ENCODE results near the gene PADI3. TPM values are rescaled to one million over a fixed set of nuclear protein-coding genes. Genes with fewer than 3 reads are reported as not detected.

Gene PADI3
- total RNA-seq, 4 donors from 2014 or later = 2.4 to 11.2 (median 2.7) TPM; not detected in 1

GRCh38 chr1:17222557-17222956 lies 26.3 kb upstream of the PADI3 start:
- TF ChIP-seq POLR2AphosphoS5 (IDR thresholded peaks at IDR 0.05) (no peak), EP300 (IDR thresholded peaks at IDR 0.05) (no peak), POLR2A (IDR thresholded peaks at IDR 0.05) (no peak)
- TF ChIP-seq, protein P1, sequence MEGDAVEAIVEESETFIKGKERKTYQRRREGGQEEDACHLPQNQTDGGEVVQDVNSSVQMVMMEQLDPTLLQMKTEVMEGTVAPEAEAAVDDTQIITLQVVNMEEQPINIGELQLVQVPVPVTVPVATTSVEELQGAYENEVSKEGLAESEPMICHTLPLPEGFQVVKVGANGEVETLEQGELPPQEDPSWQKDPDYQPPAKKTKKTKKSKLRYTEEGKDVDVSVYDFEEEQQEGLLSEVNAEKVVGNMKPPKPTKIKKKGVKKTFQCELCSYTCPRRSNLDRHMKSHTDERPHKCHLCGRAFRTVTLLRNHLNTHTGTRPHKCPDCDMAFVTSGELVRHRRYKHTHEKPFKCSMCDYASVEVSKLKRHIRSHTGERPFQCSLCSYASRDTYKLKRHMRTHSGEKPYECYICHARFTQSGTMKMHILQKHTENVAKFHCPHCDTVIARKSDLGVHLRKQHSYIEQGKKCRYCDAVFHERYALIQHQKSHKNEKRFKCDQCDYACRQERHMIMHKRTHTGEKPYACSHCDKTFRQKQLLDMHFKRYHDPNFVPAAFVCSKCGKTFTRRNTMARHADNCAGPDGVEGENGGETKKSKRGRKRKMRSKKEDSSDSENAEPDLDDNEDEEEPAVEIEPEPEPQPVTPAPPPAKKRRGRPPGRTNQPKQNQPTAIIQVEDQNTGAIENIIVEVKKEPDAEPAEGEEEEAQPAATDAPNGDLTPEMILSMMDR (IDR thresholded peaks at IDR 0.05) = no peak
- H3K27me3 ChIP-seq = peaks cover 43% of the 10 kb centered on the region
- no peaks in the 10 kb centered on the region for H3K9me3 ChIP-seq
- H3K27ac ChIP-seq = no peak overlapping the region
- H3K36me3 ChIP-seq = no peaks in the 10 kb centered on the region
- WGBS = 89% methylated on average over 14 of the region's 14 CpGs
- no peak overlapping the region for H3K4me3 ChIP-seq
- no peak for DNase-seq (ENCODE audit: low spot score in 2 of 2)
- H3K4me1 ChIP-seq = no peaks in the 10 kb centered on the region

DNA sequence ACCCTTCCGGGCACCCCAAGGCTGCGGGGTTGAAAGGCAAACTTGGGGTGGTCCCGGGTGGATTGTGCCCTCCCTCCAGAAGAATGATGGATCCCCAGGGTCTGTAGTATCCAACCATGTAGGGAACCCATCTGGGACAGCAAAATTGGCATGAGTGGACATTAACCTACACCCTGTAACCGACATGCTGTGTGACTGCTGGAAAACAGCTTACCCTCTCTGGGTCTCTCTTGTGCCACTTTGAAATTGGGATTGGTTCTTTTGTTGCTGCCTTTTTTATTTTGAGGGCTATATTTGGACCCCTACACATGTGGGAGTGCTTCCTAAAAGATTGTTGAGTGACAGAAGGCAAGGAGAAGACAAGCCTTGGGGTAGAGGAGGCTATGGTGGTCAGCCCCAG lies 24.5 kb upstream of the PADI3 start:
- Histone ChIP-seq H3K9me3 (no peaks in the 10 kb centered on the region), H3K4me1 (peaks cover 5% of the 10 kb centered on the region), H3K4me3 (no peak overlapping the region), H3K27me3 (peaks cover 31% of the 10 kb centered on the region), H3K36me3 (no peaks in the 10 kb centered on the region), H3K27ac (no peak overlapping the region)
- TF ChIP-seq, protein P1 (IDR thresholded peaks at IDR 0.05) = no peak
- TF ChIP-seq EP300 (IDR thresholded peaks at IDR 0.05) (no peak), POLR2A (IDR thresholded peaks at IDR 0.05) (no peak)
- no peak for DNase-seq (ENCODE audit: low spot score in 2 of 2)
- WGBS = 91% methylated on average over 4 of the region's 4 CpGs

DNA sequence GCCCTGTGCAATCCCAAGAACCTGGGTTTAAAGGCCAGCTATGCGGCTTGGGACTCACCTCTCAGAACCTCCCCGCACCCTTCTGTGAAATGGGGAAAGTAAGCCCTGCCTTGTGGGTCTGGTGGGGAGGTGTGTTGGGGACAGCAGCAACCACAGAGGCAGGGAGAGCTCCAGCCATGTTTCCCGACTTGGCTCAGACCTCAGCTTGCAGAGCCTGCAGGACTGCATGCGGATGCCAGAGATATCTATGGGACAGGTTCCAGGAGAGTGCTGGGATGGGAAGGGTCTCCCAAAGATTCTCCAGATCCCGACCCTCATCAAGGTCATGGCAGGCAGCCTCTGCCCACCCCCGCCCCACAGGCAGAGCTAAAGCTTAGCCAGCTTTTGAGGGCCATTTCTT lies 23.8 kb upstream of the PADI3 start:
- peaks cover 28% of the 10 kb centered on the region for H3K27me3 ChIP-seq

DNA sequence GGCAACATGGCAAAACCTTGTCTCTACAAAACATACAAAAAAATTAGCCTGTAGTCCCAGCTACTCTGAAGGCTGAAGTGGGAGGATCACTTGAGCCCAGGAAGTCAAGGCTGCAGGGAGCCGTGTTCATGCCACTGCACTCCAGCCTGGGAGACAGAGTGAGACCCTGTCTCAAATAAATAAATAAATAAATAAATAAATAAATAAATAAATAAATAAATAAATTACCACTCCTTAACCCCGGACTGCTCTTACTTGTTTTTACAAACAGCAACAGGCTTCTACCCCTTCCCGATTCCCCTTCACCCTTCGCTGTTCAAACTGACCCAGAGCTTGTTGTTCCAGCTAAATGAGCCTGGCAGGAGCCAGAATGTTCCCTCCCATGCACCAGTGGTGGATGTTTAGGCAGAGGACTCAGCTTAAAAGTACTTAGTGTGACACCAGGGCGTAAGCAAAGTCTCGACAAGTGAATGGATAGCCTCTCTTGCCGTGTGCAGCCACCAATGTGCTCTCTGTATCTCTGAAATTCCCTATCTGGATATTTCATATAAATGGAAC lies 21.5 kb upstream of the PADI3 start:
- H3K9me3 ChIP-seq = no peaks in the 10 kb centered on the region
- H3K4me3 ChIP-seq = no peak overlapping the region
- H3K36me3 ChIP-seq = no peaks in the 10 kb centered on the region
- WGBS = 80% methylated on average over 7 of the region's 7 CpGs
- H3K4me1 ChIP-seq = peaks cover 12% of the 10 kb centered on the region
- H3K27me3 ChIP-seq = peaks cover 16% of the 10 kb centered on the region
- TF ChIP-seq, protein P1 (IDR thresholded peaks at IDR 0.05) = no peak
- TF ChIP-seq POLR2AphosphoS5 (IDR thresholded peaks at IDR 0.05) = no peak
- TF ChIP-seq EP300 (IDR thresholded peaks at IDR 0.05) = no peak
- H3K27ac ChIP-seq = no peak overlapping the region
- DNase-seq (ENCODE audit: low spot score in 2 of 2) = no peak

More for the DNA sequence above, 23.8 kb upstream of the PADI3 start:
- no peaks in the 10 kb centered on the region for H3K36me3 ChIP-seq
- no peak overlapping the region for H3K27ac ChIP-seq
- no peaks in the 10 kb centered on the region for H3K9me3 ChIP-seq
- DNase-seq (ENCODE audit: low spot score in 2 of 2) = no peak
- TF ChIP-seq POLR2AphosphoS5 (IDR thresholded peaks at IDR 0.05) = no peak
- TF ChIP-seq POLR2A (IDR thresholded peaks at IDR 0.05) = no peak
- TF ChIP-seq, protein P1 (IDR thresholded peaks at IDR 0.05) = no peak
- no peak for TF ChIP-seq EP300 (IDR thresholded peaks at IDR 0.05)
- H3K4me1 ChIP-seq = peaks cover 10% of the 10 kb centered on the region
- no peak overlapping the region for H3K4me3 ChIP-seq
- WGBS = 75% methylated on average over 3 of the region's 6 CpGs

DNA sequence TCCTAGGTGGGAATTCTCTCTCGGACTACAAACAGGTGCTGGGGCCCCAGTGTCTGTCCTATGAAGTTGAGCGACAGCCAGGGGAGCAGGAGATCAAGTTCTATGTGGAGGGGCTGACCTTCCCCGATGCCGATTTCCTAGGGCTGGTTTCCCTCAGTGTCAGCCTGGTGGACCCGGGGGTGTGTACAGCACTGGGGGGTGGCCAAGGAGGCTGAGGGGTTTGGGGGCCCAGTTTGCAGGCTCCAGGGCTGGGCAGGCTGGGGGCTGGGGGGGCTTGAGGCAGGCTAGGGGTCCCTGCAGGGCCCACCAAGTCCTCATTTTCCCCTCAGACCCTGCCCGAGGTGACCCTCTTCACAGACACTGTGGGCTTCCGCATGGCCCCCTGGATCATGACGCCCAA lies 20.3 kb upstream of the PADI3 start:
- WGBS = 60% methylated on average over 1 of the region's 8 CpGs
- no peak for DNase-seq (ENCODE audit: low spot score in 2 of 2)
- Histone ChIP-seq H3K27ac (no peak overlapping the region), H3K27me3 (peaks cover 5% of the 10 kb centered on the region), H3K4me1 (peaks cover 24% of the 10 kb centered on the region), H3K36me3 (no peaks in the 10 kb centered on the region), H3K9me3 (no peaks in the 10 kb centered on the region), H3K4me3 (no peak overlapping the region)
- TF ChIP-seq POLR2AphosphoS5 (IDR thresholded peaks at IDR 0.05) (no peak), EP300 (IDR thresholded peaks at IDR 0.05) (no peak), POLR2A (IDR thresholded peaks at IDR 0.05) (no peak)
- TF ChIP-seq, protein P1 (IDR thresholded peaks at IDR 0.05) = no peak
